DMS153 treated with DMSO at 0.1 percent for 48 hours (cell line): ENCODE results near the gene DPM3.
"Not testable (repeated sequence)": the region's sequence is repeated elsewhere in the genome, so short reads cannot be mapped to it uniquely, and the experiment has no call there.

Experiments
- DNase-seq: peaks from one replicate; lab custom pipeline; 2025; ENCODE audit not compliant: unreplicated experiment; lab: John Stamatoyannopoulos, UW

DPM3 gene

GRCh38 chr1:155175281-155175926 lies 35.1 kb upstream of the DPM3 start:
- DNase-seq, result no peak

- DNase-seq, result no peak
These were observed 34.3 kb upstream of the DPM3 start for GRCh38 chr1:155174324-155175280.

GRCh38 chr1:155173478-155174323 lies 33.4 kb upstream of the DPM3 start, which contains the start of gene TRIM46:
TSS of gene TRIM46 (plus strand) at chr1:155173849. CDS start at chr1:155173967, 118 bp downstream.
- peak; percentile 68 for DNase-seq

GRCh38 chr1:155172732-155173477 lies 32.6 kb upstream of the DPM3 start, which contains the start of gene KRTCAP2:
TSS of gene KRTCAP2 (minus strand) at chr1:155173304. CDS start at chr1:155173224, 80 bp downstream.
- peak; percentile 99 for DNase-seq

DNA sequence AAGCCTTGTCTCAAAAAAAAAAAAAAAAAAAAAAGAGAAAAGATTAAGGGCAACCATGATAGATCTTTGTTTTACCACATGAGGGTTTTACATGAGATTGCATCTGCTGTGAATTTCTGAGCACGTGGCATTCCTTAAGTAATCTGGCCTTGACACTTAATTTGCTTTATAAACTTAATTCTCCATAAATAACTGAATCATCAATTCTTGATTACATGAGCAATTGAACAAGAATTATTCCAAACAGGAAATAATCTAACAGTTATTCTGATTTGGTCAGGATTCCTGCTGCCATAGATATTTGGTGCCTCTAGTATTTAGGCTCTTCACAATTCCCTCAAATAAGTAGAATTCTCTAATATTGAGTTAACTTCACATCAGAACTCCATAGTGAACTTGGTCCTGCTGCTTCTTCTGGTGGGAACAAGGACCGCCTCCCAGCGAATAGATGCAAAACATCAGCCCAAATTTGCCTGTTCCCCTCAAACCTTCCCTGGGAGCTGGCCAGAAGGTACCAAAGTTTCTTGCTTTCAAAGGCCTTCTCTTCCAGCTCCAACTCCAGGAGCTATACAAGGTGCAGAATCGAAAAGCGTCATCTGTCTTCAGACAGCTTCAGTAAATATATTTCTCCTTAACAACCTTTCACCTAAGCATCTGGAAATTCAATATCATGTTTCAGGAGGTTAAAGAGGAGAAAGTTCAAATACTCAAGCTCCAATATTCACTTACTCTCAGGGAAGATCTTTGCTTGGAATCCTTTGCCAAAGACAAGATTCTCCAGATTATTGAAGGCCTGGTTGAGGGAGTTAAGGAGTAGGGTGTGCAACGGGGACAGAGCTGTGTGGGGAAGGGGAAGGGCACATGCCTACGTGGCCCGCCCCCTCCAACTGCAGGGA lies 31.8 kb upstream of the DPM3 start:
- DNase-seq, result no peak

GRCh38 chr1:155170806-155171205 lies 30.5 kb upstream of the DPM3 start:
- DNase-seq, result no peak

GRCh38 chr1:155170101-155170785 lies 29.9 kb upstream of the DPM3 start:
- DNase-seq, result no peak

- DNase-seq, result no peak
These were observed 29.2 kb upstream of the DPM3 start for GRCh38 chr1:155169541-155169940.

DNA sequence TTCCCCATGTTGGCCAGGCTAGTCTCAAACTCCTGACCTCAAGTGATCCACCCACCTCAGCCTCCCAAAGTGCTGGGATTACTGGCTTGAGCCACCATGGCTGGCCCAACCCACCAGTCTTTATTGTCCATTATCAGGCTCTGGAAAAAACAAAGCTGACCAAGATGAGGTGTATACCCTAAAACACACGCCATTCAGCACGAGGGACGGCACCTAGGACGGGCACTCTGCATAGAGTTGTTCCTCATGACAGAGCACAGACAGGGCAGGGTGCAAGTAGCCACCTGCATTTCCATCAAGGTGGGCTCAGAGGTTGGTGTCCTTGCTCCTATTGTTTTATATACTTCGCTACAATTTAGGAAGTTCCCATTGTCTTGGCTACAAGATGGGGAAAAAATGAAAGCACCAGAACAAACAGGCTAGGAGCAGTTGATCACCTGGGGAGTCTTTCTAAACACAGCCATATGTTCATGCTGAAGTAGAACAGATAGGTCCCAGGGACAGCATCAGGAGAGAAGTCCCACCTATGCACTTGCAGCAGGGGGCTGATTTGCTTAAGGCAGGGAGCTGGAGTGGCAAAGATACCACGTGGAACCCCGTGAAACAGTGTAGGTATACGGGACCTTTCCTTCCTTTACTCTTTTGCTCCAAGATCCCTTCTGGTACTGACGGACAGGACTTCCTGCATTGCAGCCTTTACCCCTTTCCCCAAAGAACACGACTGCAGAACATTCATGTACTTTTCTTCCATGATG lies 28.3 kb upstream of the DPM3 start:
- DNase-seq, result no peak

DNA sequence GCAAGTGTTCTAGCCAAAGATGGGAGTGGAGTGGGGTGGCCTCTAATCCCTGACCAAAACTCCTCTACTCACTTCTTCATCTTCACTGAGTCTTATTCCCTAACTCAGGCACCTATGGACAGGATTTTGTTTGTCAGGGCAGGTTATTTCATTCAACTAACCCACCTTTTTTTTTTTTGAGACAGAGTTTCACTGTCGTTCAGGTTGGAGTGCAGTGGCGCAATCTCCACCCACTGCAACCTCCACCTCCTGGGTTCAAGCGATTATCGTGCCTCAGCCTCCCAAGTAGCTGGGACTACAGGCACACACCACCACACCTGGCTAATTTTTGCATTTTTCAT lies 27.7 kb upstream of the DPM3 start:
- DNase-seq, result not testable (repeated sequence)

DNA sequence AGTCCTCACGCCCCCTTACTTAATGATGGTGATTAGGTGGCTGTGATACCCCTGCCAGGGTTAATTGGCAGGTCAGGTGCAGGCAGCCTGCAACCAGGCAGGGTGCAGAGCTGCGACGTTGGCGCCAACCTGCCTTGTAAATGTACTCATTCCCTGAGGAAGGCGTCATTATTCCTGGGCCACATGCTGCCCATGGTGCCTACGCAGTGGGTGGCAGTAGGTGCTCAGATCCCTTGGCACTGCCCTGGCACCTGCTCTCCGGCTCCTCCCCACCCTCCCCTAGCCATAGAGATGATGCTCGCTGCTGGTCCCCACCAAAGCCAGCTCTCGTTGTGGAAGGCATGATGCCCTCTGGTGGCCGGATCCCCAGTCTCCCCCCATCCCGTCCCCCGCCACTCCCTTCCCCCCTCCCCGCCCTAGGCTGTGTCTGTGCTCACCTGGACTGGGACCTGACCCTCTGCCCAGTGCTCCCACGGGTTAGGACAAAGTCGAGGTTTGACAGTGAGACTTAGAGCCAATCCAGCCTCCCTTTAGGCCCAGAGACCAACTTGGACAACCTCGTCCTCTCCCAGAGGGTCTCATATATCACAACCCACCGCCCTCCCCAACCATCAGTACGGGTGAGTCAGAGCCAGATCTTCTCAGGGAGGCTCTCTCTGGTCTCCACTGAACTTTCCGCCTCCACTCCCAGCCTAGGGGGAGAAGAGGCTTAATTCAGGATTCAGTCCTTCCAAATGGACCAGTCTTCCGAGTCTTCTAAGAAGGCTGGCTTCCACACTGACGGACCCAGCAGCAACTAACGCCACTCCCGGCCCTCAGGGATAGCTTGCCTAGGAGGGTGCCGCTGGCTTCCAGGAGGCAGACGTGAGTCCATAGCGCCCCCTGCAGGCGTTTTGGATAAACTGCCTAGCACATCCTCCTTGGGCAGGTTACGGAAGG lies 27.1 kb upstream of the DPM3 start:
- peak; percentile 93 for DNase-seq

GRCh38 chr1:155166471-155167165 lies 26.3 kb upstream of the DPM3 start:
- peak; percentile 44 for DNase-seq

GRCh38 chr1:155166051-155166470 lies 25.7 kb upstream of the DPM3 start:
- no peak for DNase-seq

- not testable (repeated sequence) for DNase-seq
These were observed 24.3 kb upstream of the DPM3 start for GRCh38 chr1:155164625-155165024.

- DNase-seq, result not testable (repeated sequence)
These were observed 23.5 kb upstream of the DPM3 start for GRCh38 chr1:155163785-155164184.

DNA sequence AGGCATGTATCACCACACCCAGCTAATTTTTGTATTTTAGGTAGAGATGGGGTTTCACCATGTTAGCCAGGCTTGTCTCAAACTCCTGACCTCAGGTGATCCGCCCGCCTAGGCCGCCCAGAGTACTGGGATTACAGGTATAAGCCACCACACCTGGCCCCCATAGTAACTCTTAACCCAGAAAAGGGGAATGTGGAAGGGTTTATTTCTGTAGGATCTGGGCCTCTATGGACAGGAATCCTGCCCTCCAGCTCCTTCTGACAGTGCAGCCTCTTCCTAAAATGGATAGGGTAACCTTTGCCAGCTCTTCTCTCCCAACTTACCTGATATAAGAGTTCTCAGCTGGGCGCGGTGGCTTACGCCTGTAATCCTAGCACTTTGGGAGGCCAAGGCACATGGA lies 22.3 kb upstream of the DPM3 start:
- not testable (repeated sequence) for DNase-seq
